HG02840 (cell line): ENCODE data around the gene NPS.

Experiments used
- ATAC-seq: cut with Tn5 transposase; IDR thresholded peaks from one replicate; pipeline ENCODE4 v1.9.1; 2021; ENCODE audit warnings: mild to moderate bottlenecking, moderate library complexity, moderate number of reproducible peaks; ENCODE audit not compliant: unreplicated experiment, low FRiP score

Gene NPS

GRCh38 chr10:127553417-127553816, 4.3 kb downstream of the NPS start:
- no peak for ATAC-seq

- no peak for ATAC-seq
These were observed 7.8 kb downstream of the NPS start for GRCh38 chr10:127556916-127557315.

- ATAC-seq: no peak
These were observed 12.5 kb downstream of the NPS start for GRCh38 chr10:127561647-127562046.

GRCh38 chr10:127563718-127564553, 14.8 kb downstream of the NPS start:
- ATAC-seq: no peak

GRCh38 chr10:127564644-127565043, 15.5 kb downstream of the NPS start:
- ATAC-seq: no peak

- no peak for ATAC-seq
These were observed 16.5 kb downstream of the NPS start for GRCh38 chr10:127565583-127565982.

GRCh38 chr10:127569210-127569609, 20.1 kb downstream of the NPS start:
- ATAC-seq: no peak

- ATAC-seq: no peak
These were observed 20.9 kb downstream of the NPS start for GRCh38 chr10:127570036-127570435.

- no peak for ATAC-seq
These were observed 22.3 kb downstream of the NPS start for GRCh38 chr10:127571386-127571785.

- no peak for ATAC-seq
These were observed 26.9 kb downstream of the NPS start for GRCh38 chr10:127576051-127576450.

GRCh38 chr10:127576740-127577161, 27.6 kb downstream of the NPS start:
- no peak for ATAC-seq

GRCh38 chr10:127577376-127578258, 28.5 kb downstream of the NPS start:
- no peak for ATAC-seq

- no peak for ATAC-seq
These were observed 29.3 kb downstream of the NPS start for GRCh38 chr10:127578259-127578960.

- no peak for ATAC-seq
These were observed 29.8 kb downstream of the NPS start for GRCh38 chr10:127578961-127579305.

GRCh38 chr10:127579640-127580039, 30.5 kb downstream of the NPS start:
- ATAC-seq: no peak

- no peak for ATAC-seq
These were observed 31.7 kb downstream of the NPS start for GRCh38 chr10:127580822-127581221.

GRCh38 chr10:127585519-127586023, 36.5 kb downstream of the NPS start:
- ATAC-seq: no peak

- ATAC-seq: no peak
These were observed 38.7 kb downstream of the NPS start for GRCh38 chr10:127587668-127588365.

- no peak for ATAC-seq
These were observed 43.5 kb downstream of the NPS start for GRCh38 chr10:127592586-127592985.

GRCh38 chr10:127600479-127600878, 51.4 kb downstream of the NPS start:
- ATAC-seq: no peak
